A549 treated with Hydrocortisone at 1 μM for 4 hours (cell line): ENCODE data around the gene FAM168B. TPM values are rescaled to one million over a fixed set of nuclear protein-coding genes. Genes with fewer than 3 reads are reported as not detected.

Experiments
- total RNA-seq: library from RNA; stranded (reverse); fragments of 200-300 nt; extraction: Qiagen RNA extraction; gene quantifications from 5 replicates; pipeline ENCODE4 v1.2.3, GENCODE V29; 2022

Gene FAM168B
- total RNA-seq = 73.2 to 96.4 TPM (median 86.4 TPM) in 5 replicates

GRCh38 chr2:131093006-131093695, at the start of gene FAM168B:
Gene FAM168B, minus strand, starts transcription at chr2:131093460. Its CDS starts 10,814 bp downstream, at chr2:131082646.

GRCh38 chr2:131105156-131105949, 12.1 kb upstream of the FAM168B start, which contains the start of gene PLEKHB2:
Gene PLEKHB2, plus strand, starts transcription at chr2:131105336. Its CDS starts 15,606 bp downstream, at chr2:131120942.

Other genes starting within 250 kb of the FAM168B start
- 76.0 to 98.3 TPM (median 78.5 TPM) in 5 replicates for gene PLEKHB2, start 11.9 kb upstream of the FAM168B start, total RNA-seq
- gene POTEE, start 116.1 kb upstream of the FAM168B start, total RNA-seq = 0.02 to 0.08 TPM (median 0.03 TPM) in 4 of 5 replicates, not detected in the other